K562 treated with DMSO at 1 percent for 24 hours (cell line): Measurements from ENCODE around the gene CHD1L. TPM values are rescaled to one million over a fixed set of nuclear protein-coding genes. Genes with fewer than 3 reads are reported as not detected.

ENCODE experiments used
- total RNA-seq: library from RNA; unstranded; fragments of 300-600 nt; gene quantifications from 2 replicates; pipeline ENCODE4 v1.2.3, GENCODE V29; 2022; ENCODE audit warnings: low read depth; ENCODE audit not compliant: insufficient read depth

Gene CHD1L
- total RNA-seq = 25.8 and 29.3 TPM in 2 replicates

GRCh38 chr1:147242449-147243227 lies at the start of gene CHD1L:
CHD1L (plus strand) TSS chr1:147242684; CDS start chr1:147242704, 20 bp downstream.

DNA sequence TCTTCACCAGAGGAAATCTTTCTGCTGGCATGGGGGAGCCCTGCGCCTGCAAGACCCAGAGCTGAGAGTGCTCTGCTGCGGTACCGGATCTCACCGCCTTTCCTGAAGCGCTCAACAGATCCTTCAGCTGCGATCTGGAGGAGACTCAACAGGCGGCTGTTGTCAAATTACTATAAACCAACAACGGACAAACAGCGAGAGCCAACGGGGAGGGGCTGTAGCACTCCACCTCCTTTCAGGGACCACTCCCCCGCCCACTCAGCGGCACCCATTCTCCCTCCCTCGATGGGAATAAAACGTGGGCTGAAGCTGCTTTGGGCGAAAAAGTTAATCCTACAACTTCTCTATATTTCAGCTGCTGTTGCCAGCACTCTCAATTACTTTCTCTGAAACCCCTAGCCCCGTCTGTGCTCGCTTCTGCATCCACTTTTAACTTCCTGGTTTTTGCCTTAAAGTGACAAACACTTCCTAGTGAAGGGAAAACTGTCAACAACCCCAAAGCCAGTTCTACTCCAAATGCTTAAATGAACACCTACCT lies 17.2 kb upstream of the CHD1L start, which contains the start of gene FMO5:
TSS of gene FMO5 (minus strand) at position 147 of the 538 bp plus-strand sequence. CDS start 310 bp downstream, outside the sequence.

Other genes starting within 250 kb of the CHD1L start
- gene PRKAB2, start 70.2 kb upstream of the CHD1L start, total RNA-seq = 4.3 and 6.7 TPM in 2 replicates
- gene FMO5, start 17.3 kb upstream of the CHD1L start, total RNA-seq = 0.52 TPM in 1 of 2 replicates, not detected in the other